ENCODE measurements around the gene HMGXB4. TPM values are rescaled to one million over a fixed set of nuclear protein-coding genes. Genes with fewer than 3 reads are reported as not detected.

Gene HMGXB4
- total and polyA plus RNA-seq, 2 of the 13 experiments (the other 11 are each of a cell fraction or from before 2014, with no cell fraction given), result 13.9 to 16.3 TPM

- TF ChIP-seq, protein P1, sequence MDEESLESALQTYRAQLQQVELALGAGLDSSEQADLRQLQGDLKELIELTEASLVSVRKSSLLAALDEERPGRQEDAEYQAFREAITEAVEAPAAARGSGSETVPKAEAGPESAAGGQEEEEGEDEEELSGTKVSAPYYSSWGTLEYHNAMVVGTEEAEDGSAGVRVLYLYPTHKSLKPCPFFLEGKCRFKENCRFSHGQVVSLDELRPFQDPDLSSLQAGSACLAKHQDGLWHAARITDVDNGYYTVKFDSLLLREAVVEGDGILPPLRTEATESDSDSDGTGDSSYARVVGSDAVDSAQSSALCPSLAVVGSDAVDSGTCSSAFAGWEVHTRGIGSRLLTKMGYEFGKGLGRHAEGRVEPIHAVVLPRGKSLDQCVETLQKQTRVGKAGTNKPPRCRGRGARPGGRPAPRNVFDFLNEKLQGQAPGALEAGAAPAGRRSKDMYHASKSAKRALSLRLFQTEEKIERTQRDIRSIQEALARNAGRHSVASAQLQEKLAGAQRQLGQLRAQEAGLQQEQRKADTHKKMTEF (CRISPR knock-in tag; IDR thresholded peaks at IDR 0.05), result peak; percentile 94
- TF ChIP-seq ZNF124 (CRISPR knock-in tag; IDR thresholded peaks at IDR 0.05), result no peak; the same call in 1 of the 2 replicates
- peak; percentile 57; the same call in 1 of the 2 replicates for TF ChIP-seq PITX1 (CRISPR knock-in tag; IDR thresholded peaks at IDR 0.05)
- TF ChIP-seq, protein P2, sequence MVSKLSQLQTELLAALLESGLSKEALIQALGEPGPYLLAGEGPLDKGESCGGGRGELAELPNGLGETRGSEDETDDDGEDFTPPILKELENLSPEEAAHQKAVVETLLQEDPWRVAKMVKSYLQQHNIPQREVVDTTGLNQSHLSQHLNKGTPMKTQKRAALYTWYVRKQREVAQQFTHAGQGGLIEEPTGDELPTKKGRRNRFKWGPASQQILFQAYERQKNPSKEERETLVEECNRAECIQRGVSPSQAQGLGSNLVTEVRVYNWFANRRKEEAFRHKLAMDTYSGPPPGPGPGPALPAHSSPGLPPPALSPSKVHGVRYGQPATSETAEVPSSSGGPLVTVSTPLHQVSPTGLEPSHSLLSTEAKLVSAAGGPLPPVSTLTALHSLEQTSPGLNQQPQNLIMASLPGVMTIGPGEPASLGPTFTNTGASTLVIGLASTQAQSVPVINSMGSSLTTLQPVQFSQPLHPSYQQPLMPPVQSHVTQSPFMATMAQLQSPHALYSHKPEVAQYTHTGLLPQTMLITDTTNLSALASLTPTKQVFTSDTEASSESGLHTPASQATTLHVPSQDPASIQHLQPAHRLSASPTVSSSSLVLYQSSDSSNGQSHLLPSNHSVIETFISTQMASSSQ (IDR thresholded peaks at IDR 0.05; ENCODE audit: low read depth), result no peak
- TF ChIP-seq, protein P2 (CRISPR knock-in tag; IDR thresholded peaks at IDR 0.05; ENCODE audit: borderline replicate concordance), result 0 out of 2 replicates have a peak, but pooled peaks have one; percentile 45
- 0 out of 2 replicates have a peak, but pooled peaks have one; percentile 31 for TF ChIP-seq ZNF550 (CRISPR knock-in tag; IDR thresholded peaks at IDR 0.05; ENCODE audit: borderline replicate concordance)
- peak; percentile 95 for TF ChIP-seq RELA (CRISPR knock-in tag; IDR thresholded peaks at IDR 0.05)
- peak; percentile 30; the same call in 1 of the 2 replicates for TF ChIP-seq ZNF614 (CRISPR knock-in tag; IDR thresholded peaks at IDR 0.05; ENCODE audit: borderline replicate concordance)
- TF ChIP-seq SOX13 (IDR thresholded peaks at IDR 0.05), result no peak
- TF ChIP-seq SOX13 (CRISPR knock-in tag; conservative IDR thresholded peaks at IDR 0.05 in 1 of 2, IDR thresholded peaks at IDR 0.05 in 1 of 2), result peak in 1 of 2 experiments; percentile 50; a peak in 2 of 4 replicates
- TF ChIP-seq RXRB (CRISPR knock-in tag; IDR thresholded peaks at IDR 0.05; ENCODE audit: borderline replicate concordance), result peak; percentile 39
- peak; percentile 75 for TF ChIP-seq SALL2 (CRISPR knock-in tag; IDR thresholded peaks at IDR 0.05)
- 0 out of 2 replicates have a peak, but pooled peaks have one; percentile 12 for TF ChIP-seq NFYB (CRISPR knock-in tag; IDR thresholded peaks at IDR 0.05)
- TF ChIP-seq GTF2F1 (IDR thresholded peaks at IDR 0.05; ENCODE audit: low read length), result no peak
- no peak for TF ChIP-seq PCBP1 (IDR thresholded peaks at IDR 0.05; ENCODE audit: borderline replicate concordance, low read depth, low read length)
- TF ChIP-seq ZNF563 (CRISPR knock-in tag; IDR thresholded peaks at IDR 0.05), result peak; percentile 97
- TF ChIP-seq ISX (CRISPR knock-in tag; conservative IDR thresholded peaks at IDR 0.05), result peak; percentile 45; the same call in 1 of the 2 replicates
- TF ChIP-seq, protein P3, sequence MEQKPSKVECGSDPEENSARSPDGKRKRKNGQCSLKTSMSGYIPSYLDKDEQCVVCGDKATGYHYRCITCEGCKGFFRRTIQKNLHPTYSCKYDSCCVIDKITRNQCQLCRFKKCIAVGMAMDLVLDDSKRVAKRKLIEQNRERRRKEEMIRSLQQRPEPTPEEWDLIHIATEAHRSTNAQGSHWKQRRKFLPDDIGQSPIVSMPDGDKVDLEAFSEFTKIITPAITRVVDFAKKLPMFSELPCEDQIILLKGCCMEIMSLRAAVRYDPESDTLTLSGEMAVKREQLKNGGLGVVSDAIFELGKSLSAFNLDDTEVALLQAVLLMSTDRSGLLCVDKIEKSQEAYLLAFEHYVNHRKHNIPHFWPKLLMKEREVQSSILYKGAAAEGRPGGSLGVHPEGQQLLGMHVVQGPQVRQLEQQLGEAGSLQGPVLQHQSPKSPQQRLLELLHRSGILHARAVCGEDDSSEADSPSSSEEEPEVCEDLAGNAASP (CRISPR knock-in tag; IDR thresholded peaks at IDR 0.05; ENCODE audit: borderline replicate concordance), result 0 out of 2 replicates have a peak, but pooled peaks have one; percentile 45
Observed at GRCh38 chr22:35257321-35258190, at the start of gene HMGXB4 (continued).

Measured in HepG2 (cell line).